NCI-H2227 treated with DMSO at 0.1 percent for 48 hours (cell line): ENCODE results near the gene FGF5.
"Not testable (repeated sequence)": the region's sequence is repeated elsewhere in the genome, so short reads cannot be mapped to it uniquely, and the experiment has no call there.

Experiments used
- DNase-seq: peaks from one replicate; lab custom pipeline; 2025; lab: John Stamatoyannopoulos, UW

FGF5 gene

DNA sequence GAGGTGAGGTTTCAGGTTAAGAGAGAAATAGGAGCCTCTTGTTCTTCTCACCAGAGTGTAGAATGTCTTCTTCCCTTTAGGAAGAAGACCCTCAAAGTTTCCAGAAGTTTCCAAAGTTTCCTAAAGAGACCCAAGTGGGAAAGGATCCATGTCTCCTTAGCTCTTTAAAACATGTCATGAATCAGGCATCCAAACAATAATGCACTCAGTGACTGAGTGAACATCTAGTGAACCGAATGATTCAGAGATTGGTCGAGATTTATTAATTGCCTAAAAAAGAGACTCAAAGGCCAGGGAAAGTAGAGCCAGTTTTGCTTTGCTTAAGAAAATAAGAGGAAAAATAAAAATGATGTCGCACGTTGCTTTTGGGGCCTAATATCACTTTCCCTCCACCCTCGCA is 29.4 kb downstream of the FGF5 start:
- DNase-seq = no peak

GRCh38 chr4:80301884-80302283 is 35.4 kb downstream of the FGF5 start:
- DNase-seq = no peak

DNA sequence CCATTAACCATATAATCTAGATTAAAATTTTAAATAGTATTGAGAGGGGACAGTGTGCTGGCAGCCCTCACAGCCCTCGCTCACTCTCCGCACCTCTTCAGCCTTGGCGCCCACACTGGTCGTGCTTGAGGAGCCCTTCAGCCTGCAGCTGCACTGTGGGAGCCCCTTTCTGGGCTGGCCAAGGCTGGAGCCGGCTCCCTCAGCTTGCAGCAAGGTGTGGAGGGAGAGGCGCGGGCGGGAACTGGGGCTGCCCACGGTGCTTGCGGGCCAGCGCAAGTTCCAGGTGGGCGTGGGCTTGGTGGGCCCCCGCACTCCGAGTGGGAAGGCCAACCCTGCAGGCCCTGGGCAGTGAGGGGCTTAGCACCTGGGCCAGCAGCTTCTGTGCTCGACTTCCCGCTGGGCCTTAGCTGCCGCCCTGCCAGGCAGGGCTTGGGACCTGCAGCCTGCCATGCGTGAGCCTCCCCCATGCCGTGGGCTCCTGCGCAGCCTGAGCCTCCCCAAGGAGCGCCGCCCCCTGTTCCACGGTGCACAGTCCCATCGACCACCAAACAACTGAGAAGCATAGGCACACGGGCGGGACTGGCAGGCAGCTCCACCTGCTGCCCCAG is 36.3 kb downstream of the FGF5 start:
- no peak for DNase-seq

DNA sequence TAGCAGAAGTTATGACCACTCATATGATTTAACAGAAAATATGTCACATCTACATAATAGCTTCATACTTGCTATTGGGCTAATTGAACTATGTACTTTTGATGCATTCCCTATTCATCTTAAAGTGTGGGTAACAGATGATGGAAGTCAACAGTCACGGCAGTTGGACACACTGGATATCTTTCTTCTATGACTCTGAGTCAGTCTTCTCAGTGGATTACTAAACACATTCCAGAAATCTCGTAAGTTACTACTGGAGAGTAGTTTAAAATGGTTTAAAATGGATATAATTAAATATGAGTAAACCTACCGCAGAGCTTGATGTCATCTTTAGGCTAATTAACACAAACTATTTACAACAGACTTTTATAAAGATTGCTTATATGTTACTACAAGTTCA is 39.0 kb downstream of the FGF5 start:
- no peak for DNase-seq

DNA sequence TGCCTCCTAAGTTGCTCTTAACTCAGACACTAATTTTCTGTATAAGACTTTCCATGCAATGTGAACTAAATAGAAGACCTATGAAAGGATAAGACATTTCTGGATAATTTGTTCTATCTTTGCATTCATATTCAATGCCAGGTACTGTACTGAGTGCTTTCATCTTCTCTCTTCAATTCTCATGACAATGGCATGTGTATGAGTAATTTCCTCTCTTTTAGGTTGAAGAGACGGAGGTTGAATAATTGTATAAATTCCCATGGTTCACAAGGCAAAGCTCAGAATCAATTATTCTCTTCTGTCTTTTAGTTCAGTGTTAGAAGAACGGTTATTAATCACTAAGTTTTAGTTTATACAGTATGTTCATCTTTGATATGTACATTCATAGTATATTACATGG is 39.8 kb downstream of the FGF5 start:
- DNase-seq = no peak

GRCh38 chr4:80307183-80307735 is 40.8 kb downstream of the FGF5 start:
- DNase-seq = peak; percentile 12

DNA sequence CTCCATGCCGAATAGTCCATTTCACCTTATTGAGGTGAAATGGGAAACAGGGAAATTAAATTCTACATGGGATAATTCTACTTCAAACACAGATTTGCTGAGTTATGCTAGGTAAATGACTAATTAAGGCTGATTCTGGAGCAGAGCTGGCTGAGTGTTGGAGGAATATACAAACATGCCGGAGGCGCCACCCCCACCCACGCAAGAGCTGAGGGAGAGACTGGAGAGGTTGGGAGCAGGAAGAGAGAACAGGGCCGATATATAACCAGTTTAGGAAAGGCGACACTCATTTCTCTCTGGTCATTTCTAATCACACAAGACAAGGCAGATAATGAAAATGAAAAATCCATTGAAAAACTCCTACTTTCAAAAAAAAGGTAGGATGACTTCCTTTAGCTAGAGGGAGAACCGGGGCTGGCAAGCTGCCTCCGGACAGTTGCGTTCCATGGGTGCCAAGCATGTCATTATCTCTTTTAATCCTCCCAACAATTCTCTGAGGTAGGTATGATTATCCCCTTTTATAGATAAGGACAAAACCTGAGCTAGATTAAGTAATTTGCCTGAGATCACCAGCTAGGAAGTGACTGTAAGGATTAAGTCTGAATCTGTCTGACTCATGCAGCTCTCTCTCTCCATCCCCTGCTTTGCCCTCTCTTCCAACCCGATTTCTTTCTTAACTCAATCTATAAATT is 41.5 kb downstream of the FGF5 start:
- no peak for DNase-seq

- DNase-seq = no peak
Observed at GRCh38 chr4:80308466-80308822, 42.0 kb downstream of the FGF5 start.

DNA sequence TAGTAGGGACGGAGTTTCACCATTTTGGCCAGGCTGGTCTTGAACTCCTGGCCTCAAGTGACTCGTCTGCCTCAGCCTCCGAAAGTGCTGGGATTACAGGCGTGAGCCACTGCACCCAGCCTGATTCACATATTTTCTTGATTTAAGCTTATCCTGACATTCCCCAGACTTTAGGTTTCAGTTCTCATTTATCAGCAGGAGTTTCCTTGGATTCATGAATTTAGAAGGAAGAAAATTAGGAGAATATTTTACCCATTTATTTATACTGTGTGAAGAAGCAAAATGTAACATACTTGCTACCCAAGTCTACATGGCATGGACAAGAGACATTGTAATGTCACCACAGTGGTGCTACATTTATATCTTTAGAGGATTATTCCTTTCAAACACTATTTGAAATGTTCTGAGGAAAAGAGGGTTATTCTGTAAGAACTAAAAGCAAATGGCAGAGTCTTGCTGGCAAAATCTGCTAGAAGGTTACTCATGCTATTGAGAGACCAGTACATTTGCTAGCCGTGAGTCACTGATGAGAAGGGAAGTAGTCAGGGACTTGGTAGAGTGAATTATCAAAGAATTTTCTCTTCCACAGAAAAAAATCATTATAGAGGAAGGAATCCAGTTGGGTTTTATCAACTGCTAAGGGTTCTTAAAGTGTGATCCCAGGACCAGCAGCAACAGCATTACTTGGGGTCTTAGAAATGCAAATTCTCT is 43.0 kb downstream of the FGF5 start:
- DNase-seq = no peak

DNA sequence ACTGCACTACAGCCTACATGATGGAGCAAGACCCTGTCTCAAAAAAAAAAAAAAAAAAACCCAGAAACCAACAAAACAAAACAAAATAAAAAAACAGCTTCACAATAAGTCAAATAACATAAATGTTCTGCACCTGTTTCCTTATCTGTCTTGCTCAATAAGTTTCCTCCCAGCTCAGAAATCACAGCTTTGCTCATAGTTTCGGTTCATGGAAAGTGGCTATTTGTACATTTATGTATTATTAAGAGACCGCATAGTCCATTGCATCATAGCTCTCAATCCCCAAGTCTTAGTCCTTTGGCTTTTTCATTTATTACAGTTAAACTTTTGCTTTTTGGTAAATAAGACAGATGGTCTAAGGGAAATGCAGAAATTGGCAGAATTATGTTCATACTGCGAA is 44.7 kb downstream of the FGF5 start:
- no peak for DNase-seq

DNA sequence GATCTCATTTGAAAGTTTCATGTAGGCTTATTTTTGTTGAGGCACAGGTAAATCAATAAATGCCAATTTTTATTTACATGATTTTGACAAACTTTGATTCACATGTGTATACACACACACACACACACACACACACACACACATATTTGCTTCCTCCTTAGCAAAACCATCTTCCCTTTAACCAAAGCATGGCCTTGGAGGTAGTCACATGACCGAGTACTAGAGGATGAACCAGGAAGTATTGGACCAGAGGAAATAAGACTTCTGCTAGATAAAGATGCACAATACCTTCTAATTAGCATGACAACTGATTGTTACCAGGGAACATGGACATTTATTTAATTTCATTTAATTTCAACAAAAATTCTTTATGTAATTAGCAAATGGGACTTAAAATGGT is 45.7 kb downstream of the FGF5 start:
- no peak for DNase-seq

DNA sequence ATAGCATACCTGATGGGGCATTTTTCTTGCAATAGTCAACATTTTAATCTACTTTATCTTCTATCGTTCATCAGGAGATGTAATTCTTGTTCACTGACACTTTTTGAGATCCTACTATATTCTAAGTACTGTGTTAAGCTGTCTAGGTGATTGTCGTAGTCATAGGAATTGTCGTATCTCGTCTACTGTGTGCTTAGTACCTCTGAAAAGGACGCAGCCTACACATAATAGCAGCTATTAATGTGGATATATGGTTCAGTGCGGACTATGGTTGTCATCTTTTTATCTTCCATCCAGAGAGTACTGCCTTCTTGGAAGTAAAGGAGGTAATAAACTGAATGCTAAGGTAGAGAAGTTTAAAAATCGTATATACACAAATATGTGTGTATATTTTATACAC is 47.2 kb downstream of the FGF5 start:
- DNase-seq = no peak

GRCh38 chr4:80315848-80316247 is 49.4 kb downstream of the FGF5 start:
- not testable (repeated sequence) for DNase-seq

- no peak for DNase-seq
Observed at GRCh38 chr4:80321341-80321740, 54.9 kb downstream of the FGF5 start.

DNA sequence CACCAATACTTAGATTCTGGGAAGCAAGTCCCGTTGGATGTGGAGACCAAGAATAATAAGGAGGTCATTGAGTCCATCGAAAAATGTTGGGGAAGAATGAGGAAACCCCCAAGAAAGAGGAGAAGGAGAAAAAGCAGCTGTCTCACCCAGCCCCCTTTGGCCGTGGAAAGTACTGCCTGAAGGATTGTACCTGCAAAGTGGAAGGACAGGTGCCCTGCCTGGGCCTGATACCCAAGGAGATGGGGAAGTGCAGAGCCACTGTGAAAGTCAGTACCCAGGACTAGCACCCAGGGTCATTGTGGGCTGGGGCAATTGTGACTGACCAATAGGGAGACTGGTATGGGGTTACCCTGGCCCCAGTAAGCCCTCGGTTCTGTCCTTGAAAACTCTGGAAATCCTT is 55.3 kb downstream of the FGF5 start:
- no peak for DNase-seq

- no peak for DNase-seq
Observed at GRCh38 chr4:80322716-80323115, 56.3 kb downstream of the FGF5 start.

- DNase-seq = no peak
Observed at GRCh38 chr4:80324171-80324570, 57.7 kb downstream of the FGF5 start.

GRCh38 chr4:80331693-80332092 is 65.2 kb downstream of the FGF5 start:
- no peak for DNase-seq

DNA sequence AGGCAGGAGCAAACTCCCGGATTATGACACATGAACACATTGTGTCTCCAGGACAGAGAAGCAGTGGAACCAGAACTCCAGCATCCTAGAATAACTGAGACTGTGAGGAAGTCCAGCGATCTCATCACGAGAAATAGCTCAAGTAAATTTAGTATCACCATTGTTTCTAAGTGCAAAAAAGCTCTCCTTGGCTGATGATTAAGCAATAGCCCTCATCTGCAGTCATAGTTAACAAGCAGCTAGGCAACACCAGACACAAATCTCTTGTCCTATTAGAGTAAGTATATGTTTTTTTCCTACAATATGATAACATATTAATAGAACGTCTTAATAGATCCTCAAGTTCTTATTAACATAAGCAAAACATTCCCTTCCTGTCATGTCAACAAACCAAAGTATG is 66.7 kb downstream of the FGF5 start:
- no peak for DNase-seq

- DNase-seq = no peak
Observed at GRCh38 chr4:80334568-80334967, 68.1 kb downstream of the FGF5 start.

DNA sequence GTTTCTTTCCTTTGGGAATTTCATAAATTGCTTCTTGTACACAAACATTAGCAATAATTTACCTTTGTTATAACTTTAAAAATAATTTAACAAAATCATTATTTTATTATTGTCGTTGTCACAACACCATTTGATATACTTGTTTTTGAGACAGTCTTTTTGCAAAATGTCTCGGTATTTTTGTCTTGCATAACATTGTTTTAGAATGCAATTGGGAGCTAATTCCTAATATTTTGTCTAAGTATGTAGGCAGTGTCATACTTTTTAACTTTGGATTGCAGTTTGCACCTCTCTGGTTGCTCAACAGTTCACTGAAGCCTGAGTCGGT is 68.7 kb downstream of the FGF5 start:
- DNase-seq = no peak

GRCh38 chr4:80335554-80336358 is 69.3 kb downstream of the FGF5 start, which contains the start of gene CFAP299:
Gene CFAP299 (plus strand): TSS chr4:80335730.
- DNase-seq = peak; percentile 55

DNA sequence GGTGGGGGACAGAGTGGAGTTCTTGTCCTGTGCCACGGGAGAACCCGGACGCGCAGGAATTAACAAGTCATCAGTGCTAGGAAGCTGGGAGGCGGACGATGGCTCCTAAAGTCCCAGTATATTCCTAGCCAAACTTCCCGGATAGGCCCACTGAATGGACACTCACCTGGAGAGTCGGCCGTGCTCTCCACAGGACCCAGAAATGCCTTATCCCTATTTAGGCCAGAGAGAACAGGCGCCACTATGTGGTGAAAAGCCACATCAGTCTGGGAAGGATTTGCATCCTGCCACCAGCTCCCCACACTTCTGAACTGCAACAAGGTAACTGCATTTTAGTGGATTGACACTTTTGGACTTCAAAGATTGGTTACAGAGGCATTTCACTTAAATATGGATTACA is 70.1 kb downstream of the FGF5 start:
- no peak for DNase-seq
